Measurements from ENCODE around the gene MATCAP1.

DNA sequence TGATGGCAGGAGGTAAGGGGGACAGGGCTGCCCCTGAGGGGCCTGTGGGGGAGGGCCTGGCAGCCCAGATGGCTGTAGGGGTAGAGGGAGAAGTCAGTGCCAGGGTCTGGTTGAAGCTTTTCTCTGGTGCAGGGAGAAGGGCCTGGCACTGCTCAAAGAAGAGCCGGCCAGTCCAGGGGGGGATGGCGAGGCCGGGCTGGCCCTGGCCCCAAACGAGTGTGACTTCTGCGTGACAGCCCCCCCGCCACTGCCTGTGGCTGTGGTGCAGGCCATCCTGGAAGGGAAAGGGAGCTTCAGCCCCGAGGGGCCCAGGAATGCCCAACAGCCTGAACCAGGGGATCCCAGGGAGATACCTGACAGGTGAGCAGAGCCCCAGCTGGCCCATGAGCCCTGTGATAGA is 16.2 kb downstream of the MATCAP1 start:
- no peak for TF ChIP-seq JUND (IDR thresholded peaks at IDR 0.05; ENCODE audit: low read length)
- TF ChIP-seq, protein P1, sequence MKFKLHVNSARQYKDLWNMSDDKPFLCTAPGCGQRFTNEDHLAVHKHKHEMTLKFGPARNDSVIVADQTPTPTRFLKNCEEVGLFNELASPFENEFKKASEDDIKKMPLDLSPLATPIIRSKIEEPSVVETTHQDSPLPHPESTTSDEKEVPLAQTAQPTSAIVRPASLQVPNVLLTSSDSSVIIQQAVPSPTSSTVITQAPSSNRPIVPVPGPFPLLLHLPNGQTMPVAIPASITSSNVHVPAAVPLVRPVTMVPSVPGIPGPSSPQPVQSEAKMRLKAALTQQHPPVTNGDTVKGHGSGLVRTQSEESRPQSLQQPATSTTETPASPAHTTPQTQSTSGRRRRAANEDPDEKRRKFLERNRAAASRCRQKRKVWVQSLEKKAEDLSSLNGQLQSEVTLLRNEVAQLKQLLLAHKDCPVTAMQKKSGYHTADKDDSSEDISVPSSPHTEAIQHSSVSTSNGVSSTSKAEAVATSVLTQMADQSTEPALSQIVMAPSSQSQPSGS (IDR thresholded peaks at IDR 0.05; ENCODE audit: low read length) = no peak
- TF ChIP-seq EZH2 (IDR thresholded peaks at IDR 0.05; ENCODE audit: low read depth, low read length, severe bottlenecking) = no peak
- TF ChIP-seq, protein P2, sequence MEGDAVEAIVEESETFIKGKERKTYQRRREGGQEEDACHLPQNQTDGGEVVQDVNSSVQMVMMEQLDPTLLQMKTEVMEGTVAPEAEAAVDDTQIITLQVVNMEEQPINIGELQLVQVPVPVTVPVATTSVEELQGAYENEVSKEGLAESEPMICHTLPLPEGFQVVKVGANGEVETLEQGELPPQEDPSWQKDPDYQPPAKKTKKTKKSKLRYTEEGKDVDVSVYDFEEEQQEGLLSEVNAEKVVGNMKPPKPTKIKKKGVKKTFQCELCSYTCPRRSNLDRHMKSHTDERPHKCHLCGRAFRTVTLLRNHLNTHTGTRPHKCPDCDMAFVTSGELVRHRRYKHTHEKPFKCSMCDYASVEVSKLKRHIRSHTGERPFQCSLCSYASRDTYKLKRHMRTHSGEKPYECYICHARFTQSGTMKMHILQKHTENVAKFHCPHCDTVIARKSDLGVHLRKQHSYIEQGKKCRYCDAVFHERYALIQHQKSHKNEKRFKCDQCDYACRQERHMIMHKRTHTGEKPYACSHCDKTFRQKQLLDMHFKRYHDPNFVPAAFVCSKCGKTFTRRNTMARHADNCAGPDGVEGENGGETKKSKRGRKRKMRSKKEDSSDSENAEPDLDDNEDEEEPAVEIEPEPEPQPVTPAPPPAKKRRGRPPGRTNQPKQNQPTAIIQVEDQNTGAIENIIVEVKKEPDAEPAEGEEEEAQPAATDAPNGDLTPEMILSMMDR (IDR thresholded peaks at IDR 0.05; ENCODE audit: control extremely low read depth in 1 of 3, insufficient read depth in 1 of 3, low read depth in 1 of 3, low read length in 3 of 3) = no peak
- no peak for TF ChIP-seq POLR2A (IDR thresholded peaks at IDR 0.05; ENCODE audit: control extremely low read depth in 1 of 2, low read depth in 2 of 2, low read length in 2 of 2)
- TF ChIP-seq, protein P3, sequence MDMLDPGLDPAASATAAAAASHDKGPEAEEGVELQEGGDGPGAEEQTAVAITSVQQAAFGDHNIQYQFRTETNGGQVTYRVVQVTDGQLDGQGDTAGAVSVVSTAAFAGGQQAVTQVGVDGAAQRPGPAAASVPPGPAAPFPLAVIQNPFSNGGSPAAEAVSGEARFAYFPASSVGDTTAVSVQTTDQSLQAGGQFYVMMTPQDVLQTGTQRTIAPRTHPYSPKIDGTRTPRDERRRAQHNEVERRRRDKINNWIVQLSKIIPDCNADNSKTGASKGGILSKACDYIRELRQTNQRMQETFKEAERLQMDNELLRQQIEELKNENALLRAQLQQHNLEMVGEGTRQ (IDR thresholded peaks at IDR 0.05; ENCODE audit: low read length) = no peak
- no peak for TF ChIP-seq TAF1 (IDR thresholded peaks at IDR 0.05; ENCODE audit: low read depth, low read length)
- TF ChIP-seq, protein P4, sequence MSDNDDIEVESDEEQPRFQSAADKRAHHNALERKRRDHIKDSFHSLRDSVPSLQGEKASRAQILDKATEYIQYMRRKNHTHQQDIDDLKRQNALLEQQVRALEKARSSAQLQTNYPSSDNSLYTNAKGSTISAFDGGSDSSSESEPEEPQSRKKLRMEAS (IDR thresholded peaks at IDR 0.05) = no peak
- no peak for TF ChIP-seq POLR2AphosphoS5 (IDR thresholded peaks at IDR 0.05; ENCODE audit: low read depth, low read length)
- no peak for TF ChIP-seq CHD1 (IDR thresholded peaks at IDR 0.05; ENCODE audit: low read depth, low read length)
- TF ChIP-seq SP1 (IDR thresholded peaks at IDR 0.05; ENCODE audit: low read depth, low read length) = no peak
- TF ChIP-seq YY1 (IDR thresholded peaks at IDR 0.05; ENCODE audit: low read depth, low read length) = no peak
- TF ChIP-seq RNF2 (IDR thresholded peaks at IDR 0.05; ENCODE audit: borderline replicate concordance, low read depth, low read length, missing control alignments, poor library complexity, severe bottlenecking) = no peak
- TF ChIP-seq SIN3A (conservative IDR thresholded peaks at IDR 0.05 in 1 of 2, IDR thresholded peaks at IDR 0.05 in 1 of 2; ENCODE audit: low read depth in 1 of 2, low read length in 2 of 2) = no peak
